ENCODE data around the gene CACNA1I. TPM values are rescaled to one million over a fixed set of nuclear protein-coding genes. Genes with fewer than 3 reads are reported as not detected.

Gene CACNA1I
- total RNA-seq, 2 experiments from 2014 or later = 29.2 to 30.1 TPM

DNA sequence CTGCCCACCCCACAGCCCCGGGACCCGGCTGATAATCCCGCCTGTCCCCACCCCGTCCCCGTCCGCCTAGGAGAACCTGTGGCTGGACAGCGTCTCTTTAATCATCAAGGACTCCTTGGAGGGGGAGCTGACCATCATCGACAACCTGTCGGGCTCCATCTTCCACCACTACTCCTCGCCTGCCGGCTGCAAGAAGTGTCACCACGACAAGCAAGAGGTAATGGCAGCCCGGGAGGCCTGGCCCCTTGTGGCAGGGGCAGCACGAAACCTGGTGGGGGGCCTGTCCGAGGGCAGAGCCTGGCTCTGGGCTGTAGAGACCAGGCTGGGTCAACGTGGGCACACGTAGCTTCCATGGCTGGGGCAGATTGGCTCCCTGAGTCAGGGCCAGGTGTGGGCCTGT is 109.1 kb downstream of the CACNA1I start:
- H3K27me3 Mint-ChIP-seq = peaks cover 12% of the 10 kb centered on the region
- ATAC-seq (ENCODE audit: poor library complexity) (no peak), DNase-seq (no peak)
- Histone ChIP-seq H3K4me1 (ENCODE audit: insufficient read depth, low read length) (no peaks in the 10 kb centered on the region), H3K9me3 (ENCODE audit: control insufficient read depth in 1 of 2, insufficient read depth in 1 of 2, low read length in 2 of 2) (no peaks in the 10 kb centered on the region), H3K27ac (ENCODE audit: low read depth in 1 of 2, low read length in 2 of 2) (no peak overlapping the region), H3K4me3 (ENCODE audit: low read length) (no peak overlapping the region), H3K36me3 (ENCODE audit: insufficient read depth, low read length) (peaks cover 19% of the 10 kb centered on the region), H3K27me3 (ENCODE audit: control insufficient read depth in 1 of 2, insufficient read depth in 2 of 2, low read length in 2 of 2) (peaks cover 0 to 2% of the 10 kb centered on the region in 2 experiments)
- H3K27ac Mint-ChIP-seq = no peak overlapping the region
- ChIA-PET POLR2A (no interaction called here), CTCF (no interaction called here)
- no peak for TF ChIP-seq CTCF (IDR thresholded peaks at IDR 0.05)
- intact Hi-C loops (cut with DNase I, micrococcal nuclease) = loop anchor here in 1 of 2 experiments (5.0 kb wide), 1 partner anchor 263 kb away; no protein-coding TSS in a partner anchor
- peaks cover 5% of the 10 kb centered on the region for H3K4me1 Mint-ChIP-seq (ENCODE audit: low read depth)
- H3K4me3 Mint-ChIP-seq = no peak overlapping the region
- peaks cover 60% of the 10 kb centered on the region for H3K36me3 Mint-ChIP-seq (ENCODE audit: low read depth)
- H3K9me3 Mint-ChIP-seq = no peaks in the 10 kb centered on the region

DNA sequence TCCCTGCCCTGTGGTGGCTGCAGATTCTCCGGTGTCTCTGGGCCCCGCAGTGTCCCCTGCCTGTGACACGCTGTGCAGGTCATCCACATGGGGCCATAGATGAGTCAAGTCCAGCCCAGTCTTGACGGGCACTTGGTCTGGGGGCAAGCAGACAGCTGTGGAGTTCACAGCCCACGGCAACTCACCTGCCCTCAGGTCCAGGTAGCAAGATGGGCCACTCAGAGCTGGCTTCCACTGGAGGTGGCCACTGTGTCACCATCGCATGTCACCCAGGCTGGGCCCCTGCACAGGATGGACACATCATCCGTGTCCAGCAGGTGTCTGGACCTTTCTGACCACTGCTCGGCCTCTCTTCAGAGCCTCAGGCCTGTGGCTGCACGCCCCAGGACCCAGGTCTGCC is 109.9 kb downstream of the CACNA1I start:
- TF ChIP-seq CTCF (IDR thresholded peaks at IDR 0.05) = no peak
- Histone ChIP-seq H3K36me3 (ENCODE audit: insufficient read depth, low read length) (peaks cover 19% of the 10 kb centered on the region), H3K4me3 (ENCODE audit: low read length) (no peak overlapping the region), H3K27me3 (ENCODE audit: control insufficient read depth in 1 of 2, insufficient read depth in 2 of 2, low read length in 2 of 2) (peaks cover 0 to 2% of the 10 kb centered on the region in 2 experiments), H3K4me1 (ENCODE audit: insufficient read depth, low read length) (no peaks in the 10 kb centered on the region), H3K9me3 (ENCODE audit: control insufficient read depth in 1 of 2, insufficient read depth in 1 of 2, low read length in 2 of 2) (no peaks in the 10 kb centered on the region), H3K27ac (ENCODE audit: low read depth in 1 of 2, low read length in 2 of 2) (no peak overlapping the region)
- CTCF ChIA-PET = no interaction called here
- peaks cover 12% of the 10 kb centered on the region for H3K27me3 Mint-ChIP-seq
- POLR2A ChIA-PET = no interaction called here
- no peak for ATAC-seq (ENCODE audit: poor library complexity)
- no peaks in the 10 kb centered on the region for H3K9me3 Mint-ChIP-seq
- peaks cover 57% of the 10 kb centered on the region for H3K36me3 Mint-ChIP-seq (ENCODE audit: low read depth)
- intact Hi-C loops (cut with DNase I, micrococcal nuclease) = loop anchor here in 1 of 2 experiments (5.0 kb wide), 1 partner anchor 262 kb away; no protein-coding TSS in a partner anchor
- no peak for DNase-seq
- no peak overlapping the region for H3K4me3 Mint-ChIP-seq
- H3K27ac Mint-ChIP-seq = no peak overlapping the region
- H3K4me1 Mint-ChIP-seq (ENCODE audit: low read depth) = peaks cover 9% of the 10 kb centered on the region

DNA sequence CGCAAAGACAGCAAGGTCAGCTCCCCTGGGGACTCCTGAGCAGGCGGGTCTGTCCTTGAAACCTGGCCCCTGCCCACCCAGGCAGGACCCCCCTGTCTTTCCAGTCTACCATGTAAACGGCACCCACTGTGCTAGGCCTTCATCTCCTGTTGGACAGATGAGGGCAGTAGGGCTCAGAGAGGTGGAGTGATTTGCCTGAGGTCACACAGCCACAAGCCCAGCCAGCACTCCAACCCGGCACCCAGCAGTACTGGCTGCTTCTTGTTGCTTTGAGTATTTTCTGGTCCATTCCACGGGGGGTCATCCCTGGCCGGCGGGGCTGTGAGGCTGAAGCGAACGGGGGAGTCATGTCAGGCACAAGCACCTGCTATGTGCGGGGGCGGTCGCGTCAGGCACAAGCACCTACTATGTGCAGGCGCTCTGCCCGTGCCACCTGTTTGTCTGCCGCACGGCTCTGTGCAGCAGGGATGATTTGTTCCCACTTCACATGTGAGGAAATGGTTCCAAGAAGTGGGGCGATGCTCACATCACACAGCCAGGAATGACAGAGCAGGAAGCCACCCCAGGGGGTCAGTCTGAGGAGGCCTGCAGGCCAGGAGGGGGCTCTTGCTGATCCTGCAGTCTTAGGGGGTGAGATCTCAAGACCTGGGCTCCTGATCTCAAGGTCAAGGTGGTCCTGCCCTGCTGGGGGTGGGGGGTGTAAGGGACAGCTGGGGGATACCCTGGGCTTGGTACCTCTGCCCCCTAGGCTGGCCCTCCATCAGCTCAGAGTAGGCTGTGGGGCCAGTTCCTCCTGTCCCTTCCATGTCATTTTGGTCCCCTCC is 110.7 kb downstream of the CACNA1I start:
- TF ChIP-seq CTCF (IDR thresholded peaks at IDR 0.05) = no peak
- Mint-ChIP-seq H3K27ac (no peak overlapping the region), H3K27me3 (peaks cover 12% of the 10 kb centered on the region), H3K4me3 (no peak overlapping the region), H3K9me3 (no peaks in the 10 kb centered on the region), H3K4me1 (ENCODE audit: low read depth) (peaks cover 9% of the 10 kb centered on the region), H3K36me3 (ENCODE audit: low read depth) (peaks cover 50% of the 10 kb centered on the region)
- ChIA-PET CTCF (no interaction called here), POLR2A (no interaction called here)
- H3K27me3 ChIP-seq (ENCODE audit: control insufficient read depth in 1 of 2, insufficient read depth in 2 of 2, low read length in 2 of 2) = peaks cover 0 to 2% of the 10 kb centered on the region in 2 experiments
- DNase-seq = no peak
- H3K36me3 ChIP-seq (ENCODE audit: insufficient read depth, low read length) = peaks cover 19% of the 10 kb centered on the region
- no peak overlapping the region for H3K27ac ChIP-seq (ENCODE audit: low read depth in 1 of 2, low read length in 2 of 2)
- no peaks in the 10 kb centered on the region for H3K4me1 ChIP-seq (ENCODE audit: insufficient read depth, low read length)
- intact Hi-C loops (cut with DNase I, micrococcal nuclease) = loop anchor here in 1 of 2 experiments (5.0 kb wide), 1 partner anchor 261 kb away; no protein-coding TSS in a partner anchor
- ATAC-seq (ENCODE audit: poor library complexity) = no peak
- H3K9me3 ChIP-seq (ENCODE audit: control insufficient read depth in 1 of 2, insufficient read depth in 1 of 2, low read length in 2 of 2) = no peaks in the 10 kb centered on the region
- no peak overlapping the region for H3K4me3 ChIP-seq (ENCODE audit: low read length)
